Retinal pigment epithelial cell (primary cell): ENCODE data around the gene ST6GAL1.
A peak's percentile ranks its signal among the peaks of the same experiment; 100 is the strongest.
"Not testable (repeated sequence)": the region's sequence is repeated elsewhere in the genome, so short reads cannot be mapped to it uniquely, and the experiment has no call there.

Source experiments
- DNase-seq: peaks from one replicate; pipeline ENCODE4 v3.0.0-alpha.2; 2010; ENCODE audit warnings: low read depth
- H3K4me3 ChIP-seq: 2 replicates; pipeline ENCODE4 v1.5.1; 2011; ENCODE audit warnings: mild to moderate bottlenecking, low read length, control low read depth, moderate library complexity
- CTCF ChIP-seq: conservative IDR thresholded peaks from 2 replicates; pipeline ENCODE4 v1.5.1; 2011; ENCODE audit warnings: low read depth, low read length, control low read depth, inconsistent platforms

The ST6GAL1 gene

GRCh38 chr3:186930143-186930640 is at the start of gene ST6GAL1:
TSS of gene ST6GAL1 (plus strand) at chr3:186930526. CDS start at chr3:187042704, 112,178 bp downstream.
- H3K4me3 ChIP-seq = peak within 1 kb of the TSS; percentile 86
- DNase-seq = no peak
- TF ChIP-seq CTCF = peak; percentile 50

- TF ChIP-seq CTCF = no peak
- H3K4me3 ChIP-seq = no peak overlapping the region
- no peak for DNase-seq
These were observed 48.2 kb upstream of the ST6GAL1 start for GRCh38 chr3:186882150-186882524.

DNA sequence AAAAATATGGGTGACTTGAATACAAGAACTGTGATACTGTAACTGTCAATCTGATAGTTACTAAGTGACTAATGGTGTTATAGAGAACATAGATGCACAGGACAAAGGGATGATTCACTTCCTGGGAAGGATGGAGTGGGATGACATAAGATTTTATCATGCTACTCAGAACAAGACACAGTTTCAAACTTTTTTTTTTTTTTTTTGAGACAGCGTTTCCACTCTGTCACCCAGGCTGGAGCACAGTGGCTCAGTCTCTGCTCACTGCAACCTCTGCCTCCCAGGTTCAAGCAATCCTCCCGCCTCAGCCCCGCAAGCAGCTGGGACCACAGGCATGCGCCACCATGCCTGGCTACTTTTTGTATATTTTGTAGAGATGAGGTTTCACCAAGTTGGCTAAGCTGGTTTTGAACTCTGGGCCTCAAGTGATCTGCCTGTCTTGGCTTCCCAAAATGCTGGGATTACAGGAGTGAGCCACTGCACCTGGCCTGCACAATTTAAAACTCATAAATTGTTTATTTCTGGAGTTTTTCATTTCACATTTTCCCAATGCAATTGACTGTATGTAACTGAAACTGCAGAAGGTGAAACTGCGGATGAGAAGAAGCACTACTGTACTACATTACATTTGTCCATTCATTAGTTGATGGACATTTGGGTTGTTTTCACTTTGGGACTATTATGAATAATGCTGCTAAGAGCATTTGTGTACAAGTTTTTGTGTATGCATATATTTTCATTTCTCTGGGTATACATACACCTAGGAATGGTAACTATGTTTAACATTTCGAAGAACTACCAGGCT is 47.2 kb upstream of the ST6GAL1 start:
- no peak for TF ChIP-seq CTCF
- no peak overlapping the region for H3K4me3 ChIP-seq
- no peak for DNase-seq

DNA sequence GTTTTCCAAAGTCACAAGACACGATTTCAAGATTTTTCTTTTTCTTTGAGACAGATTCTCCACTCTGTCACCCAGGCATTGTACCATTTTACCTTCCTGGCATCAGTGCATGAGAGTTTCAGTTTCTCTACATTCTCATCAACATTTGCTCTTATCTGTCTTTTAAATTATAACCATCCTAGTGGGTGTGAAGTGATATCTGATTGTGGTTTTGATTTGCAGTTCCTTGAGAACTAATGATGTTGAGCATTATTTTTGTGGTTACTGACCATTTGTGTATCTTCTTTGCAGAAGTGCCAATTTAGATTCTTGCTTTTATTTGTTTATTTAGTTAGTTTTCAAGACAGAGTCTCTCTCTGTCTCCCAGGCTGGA is 46.7 kb upstream of the ST6GAL1 start:
- H3K4me3 ChIP-seq = no peak overlapping the region
- DNase-seq = no peak
- TF ChIP-seq CTCF = no peak

- not testable (repeated sequence) for H3K4me3 ChIP-seq, DNase-seq
These were observed 45.5 kb upstream of the ST6GAL1 start for GRCh38 chr3:186884868-186885267.

DNA sequence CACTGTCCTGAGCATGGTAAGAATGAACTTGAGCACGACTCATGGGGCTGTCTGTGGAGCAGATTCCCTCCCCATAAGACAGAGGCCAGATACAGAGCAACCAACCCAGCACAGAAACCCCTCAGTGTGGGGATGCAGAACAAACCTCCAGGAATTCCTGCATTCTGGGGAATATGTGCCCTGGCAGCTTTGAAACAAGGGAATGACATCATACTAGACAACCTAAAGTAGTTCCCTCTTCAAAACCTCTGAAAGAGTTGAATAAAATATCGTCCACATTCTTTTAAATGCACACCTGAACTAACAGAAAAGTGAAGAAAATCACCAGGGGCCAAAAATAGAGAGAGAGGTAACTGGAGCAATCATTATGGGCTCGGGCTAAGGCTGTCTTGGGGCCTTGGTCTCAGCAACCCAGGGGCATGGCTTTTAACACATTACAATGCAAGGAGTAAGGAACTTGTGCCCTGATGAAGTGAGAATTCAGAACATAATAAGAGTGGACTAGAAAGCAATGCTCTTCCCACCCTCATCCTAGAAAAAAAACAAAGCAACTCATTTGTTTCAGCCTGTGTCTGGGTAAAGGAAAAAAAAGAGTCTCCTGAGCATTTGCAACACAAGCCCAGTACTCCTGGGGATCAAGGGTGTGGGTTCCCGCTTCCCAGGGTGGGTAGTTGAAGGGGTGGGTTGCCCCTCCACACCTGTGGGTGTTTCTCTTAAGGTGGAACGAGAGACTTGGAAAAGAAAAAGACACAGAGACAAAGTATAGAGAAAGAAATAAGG is 43.9 kb upstream of the ST6GAL1 start:
- no peak for TF ChIP-seq CTCF
- no peak for DNase-seq
- H3K4me3 ChIP-seq = no peak overlapping the region

DNA sequence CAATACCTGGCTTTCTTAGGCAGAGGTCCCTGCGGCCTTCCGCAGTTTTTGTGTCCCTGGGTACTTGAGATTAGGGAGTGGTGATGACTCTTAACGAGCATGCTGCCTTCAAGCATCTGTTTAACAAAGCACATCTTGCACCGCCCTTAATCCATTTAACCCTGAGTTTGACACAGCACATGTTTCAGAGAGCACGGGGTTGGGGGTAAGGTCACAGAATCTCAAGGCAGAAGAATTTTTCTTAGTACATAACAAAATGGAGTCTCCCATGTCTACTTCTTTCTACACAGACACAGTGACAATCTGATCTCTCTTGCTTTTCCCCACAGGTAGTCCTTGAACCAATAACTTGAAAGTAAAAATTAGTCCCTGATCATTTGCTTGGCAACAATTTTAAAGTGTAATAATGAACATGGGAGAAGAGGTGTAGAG is 42.8 kb upstream of the ST6GAL1 start:
- DNase-seq, H3K4me3 ChIP-seq: not testable (repeated sequence)

DNA sequence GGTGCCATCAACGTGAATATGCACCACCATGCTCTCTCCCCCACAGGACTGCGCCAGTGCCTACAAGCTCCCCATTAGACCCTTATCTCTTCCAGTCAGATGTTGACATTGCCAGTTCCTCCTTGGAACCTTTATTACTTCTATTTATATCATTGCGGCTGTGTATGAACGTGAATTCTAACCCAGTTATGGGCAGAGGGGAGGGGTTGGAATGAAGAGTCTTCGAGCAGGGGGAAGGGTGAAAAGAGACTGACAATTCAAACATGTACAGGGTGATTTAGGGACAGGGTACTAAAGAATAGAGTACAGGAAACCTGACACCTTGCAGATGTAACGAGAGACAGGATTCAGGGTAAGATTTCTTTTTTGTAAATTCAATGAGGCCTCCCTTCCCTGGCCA is 41.8 kb upstream of the ST6GAL1 start:
- H3K4me3 ChIP-seq = no peak overlapping the region
- DNase-seq = no peak
- TF ChIP-seq CTCF = no peak

- not testable (repeated sequence) for DNase-seq
These were observed 40.6 kb upstream of the ST6GAL1 start for GRCh38 chr3:186889698-186890097.

More at GRCh38 chr3:186889698-186890097, 40.6 kb upstream of the ST6GAL1 start:
- H3K4me3 ChIP-seq = not testable (repeated sequence)
